OCI-LY3 (cell line): ENCODE data around the gene CD160.

Experiments
- EZH2phosphoT487 ChIP-seq: fragments of 200-600 bp; shearing (Covaris generic); IDR thresholded peaks from 2 replicates; pipeline ENCODE4 v1.6.1; 2018; ENCODE audit warnings: antibody characterized with exemption, mixed run types, low read depth
- TF ChIP-seq, protein P1 (sequence below): fragments of 200-600, 300-600 bp; sonication (generic); IDR thresholded peaks from 2 replicates; pipeline ENCODE4 v1.5.1; 2014; ENCODE audit warnings: antibody characterized with exemption, low read length, low read depth

DNA sequence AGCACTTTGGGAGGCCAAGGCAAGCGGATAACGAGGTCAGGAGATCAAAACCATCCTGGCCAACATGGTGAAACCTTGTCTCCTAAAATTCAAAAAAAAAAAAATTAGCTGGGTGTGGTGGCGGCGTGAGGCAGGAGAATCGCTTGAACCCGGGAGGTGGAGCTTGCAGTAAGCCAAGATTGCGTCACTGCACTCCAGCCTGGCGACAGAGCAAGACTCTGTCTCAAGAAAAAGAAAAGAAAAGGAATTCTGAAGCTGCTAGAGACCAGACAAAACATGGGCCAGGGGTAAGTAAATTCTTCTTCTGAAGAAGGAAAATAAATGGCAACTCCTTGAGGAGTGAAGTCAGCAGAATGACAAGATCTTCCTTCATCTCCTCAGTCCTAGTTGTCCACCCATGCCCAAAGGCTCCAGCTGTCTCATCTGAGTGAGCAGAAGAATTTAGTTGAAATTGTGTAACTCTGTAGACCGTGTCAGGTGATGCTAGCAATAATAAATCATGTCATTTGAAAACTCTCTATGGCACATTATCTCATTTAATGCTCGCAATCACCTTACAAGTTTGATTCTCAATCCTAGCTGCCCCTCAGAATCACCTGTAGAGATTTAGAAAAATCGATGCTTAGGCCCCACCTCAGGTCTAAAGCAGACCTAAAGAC, 26.4 kb upstream of the CD160 start:
- TF ChIP-seq, protein P1, sequence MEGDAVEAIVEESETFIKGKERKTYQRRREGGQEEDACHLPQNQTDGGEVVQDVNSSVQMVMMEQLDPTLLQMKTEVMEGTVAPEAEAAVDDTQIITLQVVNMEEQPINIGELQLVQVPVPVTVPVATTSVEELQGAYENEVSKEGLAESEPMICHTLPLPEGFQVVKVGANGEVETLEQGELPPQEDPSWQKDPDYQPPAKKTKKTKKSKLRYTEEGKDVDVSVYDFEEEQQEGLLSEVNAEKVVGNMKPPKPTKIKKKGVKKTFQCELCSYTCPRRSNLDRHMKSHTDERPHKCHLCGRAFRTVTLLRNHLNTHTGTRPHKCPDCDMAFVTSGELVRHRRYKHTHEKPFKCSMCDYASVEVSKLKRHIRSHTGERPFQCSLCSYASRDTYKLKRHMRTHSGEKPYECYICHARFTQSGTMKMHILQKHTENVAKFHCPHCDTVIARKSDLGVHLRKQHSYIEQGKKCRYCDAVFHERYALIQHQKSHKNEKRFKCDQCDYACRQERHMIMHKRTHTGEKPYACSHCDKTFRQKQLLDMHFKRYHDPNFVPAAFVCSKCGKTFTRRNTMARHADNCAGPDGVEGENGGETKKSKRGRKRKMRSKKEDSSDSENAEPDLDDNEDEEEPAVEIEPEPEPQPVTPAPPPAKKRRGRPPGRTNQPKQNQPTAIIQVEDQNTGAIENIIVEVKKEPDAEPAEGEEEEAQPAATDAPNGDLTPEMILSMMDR, result no peak
- TF ChIP-seq EZH2phosphoT487, result no peak
